T1000 (cell line): ENCODE results near the gene CPS1.

Experiments
- DNase-seq: peaks from one replicate; lab custom pipeline; 2025; ENCODE audit warnings: mixed read lengths; lab: John Stamatoyannopoulos, UW

The CPS1 gene

GRCh38 chr2:210546424-210547208 lies 9.8 kb upstream of the CPS1 start:
- no peak for DNase-seq

GRCh38 chr2:210548031-210548430 lies 8.4 kb upstream of the CPS1 start:
- no peak for DNase-seq

GRCh38 chr2:210548878-210549384 lies 7.5 kb upstream of the CPS1 start:
- no peak for DNase-seq

GRCh38 chr2:210551001-210551400 lies 5.4 kb upstream of the CPS1 start:
- no peak for DNase-seq

DNA sequence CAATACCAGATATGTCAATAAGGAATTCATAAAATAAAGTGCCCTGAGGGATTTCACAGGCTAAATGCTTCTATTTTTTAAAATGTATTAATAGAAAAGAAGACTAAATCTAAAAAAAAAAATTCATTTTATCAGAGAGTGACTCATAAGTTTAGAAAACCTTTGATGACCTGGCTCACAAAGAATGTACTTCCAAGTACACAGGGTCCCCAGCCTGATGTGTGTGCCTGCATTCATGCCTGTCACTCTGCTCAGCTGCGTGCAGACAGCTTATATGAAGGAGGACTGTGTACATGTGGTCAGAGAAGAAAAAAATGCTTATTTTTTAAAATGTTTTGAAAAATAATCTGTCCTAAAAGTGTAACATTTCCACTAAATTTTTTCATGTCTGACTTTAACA lies 3.0 kb upstream of the CPS1 start:
- DNase-seq = no peak

DNA sequence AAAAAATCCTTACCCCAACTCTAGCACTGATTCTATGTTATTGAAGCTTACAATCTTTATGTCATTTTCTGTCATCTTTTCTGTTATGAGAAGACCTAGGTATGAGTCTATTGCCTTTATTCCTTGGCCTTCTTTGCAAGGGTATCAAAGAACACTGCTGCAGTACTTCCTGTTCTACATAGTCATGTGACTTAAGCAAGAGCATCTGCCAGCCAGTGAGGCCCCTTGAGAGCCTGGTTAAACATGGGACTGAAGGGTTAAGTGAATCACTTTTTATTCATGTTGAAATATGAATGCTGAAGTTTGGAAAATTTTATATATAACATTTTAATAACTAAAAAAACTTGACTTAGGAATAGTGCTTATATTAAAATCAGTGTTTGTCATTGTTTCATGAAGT lies 844 bp upstream of the CPS1 start:
- DNase-seq = no peak

DNA sequence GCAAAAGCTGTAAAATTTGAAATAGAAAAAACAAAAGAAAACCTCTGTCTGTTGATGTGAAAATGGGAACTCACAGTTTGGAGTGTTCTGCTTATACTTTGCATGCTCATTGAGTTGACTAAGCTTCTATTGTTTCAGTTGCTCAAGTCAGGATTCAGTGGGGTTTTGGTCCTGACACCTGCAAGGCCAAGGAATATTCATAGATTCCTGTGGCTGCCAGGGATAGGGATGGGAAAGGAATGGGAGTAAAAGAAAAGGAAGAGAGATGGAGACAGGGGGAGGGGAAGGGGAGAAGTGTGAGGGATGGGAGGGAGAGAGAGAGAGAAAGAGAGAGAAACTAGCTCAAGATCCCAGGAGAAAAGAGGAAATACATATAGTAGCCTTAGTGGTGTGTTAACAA lies 1.3 kb downstream of the CPS1 start:
- no peak for DNase-seq

- DNase-seq = no peak
Measured at GRCh38 chr2:210558708-210559107, 2.3 kb downstream of the CPS1 start.

DNA sequence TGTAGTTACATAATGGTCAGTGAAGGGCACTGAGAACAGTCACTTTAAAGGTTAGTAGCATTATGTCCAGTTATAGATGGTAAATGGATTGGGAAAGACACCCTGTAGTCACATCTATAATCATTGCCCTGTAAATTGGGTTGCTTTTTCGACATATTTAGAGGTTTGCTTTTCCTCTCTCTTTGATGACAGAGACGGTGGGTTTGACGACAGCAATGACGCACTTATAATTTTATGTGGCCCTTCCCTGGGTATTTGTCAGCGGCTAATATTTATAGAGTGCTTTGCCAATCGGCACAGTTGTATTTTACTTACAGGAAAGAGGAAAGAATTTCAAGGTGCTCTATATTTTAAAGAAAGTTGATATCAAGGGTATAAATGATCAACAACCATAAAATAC lies 2.8 kb downstream of the CPS1 start:
- DNase-seq = no peak

DNA sequence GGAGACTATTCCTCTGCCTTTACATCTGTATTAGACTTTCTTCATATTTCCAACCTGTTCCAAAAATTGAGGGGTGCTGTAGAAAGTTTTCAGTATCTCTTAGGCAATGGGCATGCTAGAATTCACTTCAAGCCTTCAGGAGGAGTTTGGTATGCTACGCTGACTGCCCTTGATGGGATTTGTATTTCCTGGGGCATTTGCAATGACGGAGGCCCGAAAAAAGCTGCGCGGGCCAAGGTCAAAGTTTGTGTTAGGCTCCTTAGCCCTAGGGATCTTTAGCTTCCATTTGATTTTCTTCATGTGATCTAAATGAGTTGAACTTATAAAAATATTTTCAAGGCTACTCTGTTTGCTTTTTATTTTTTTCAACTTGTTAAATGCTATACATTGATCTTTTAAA lies 5.1 kb downstream of the CPS1 start:
- DNase-seq = no peak

- no peak for DNase-seq
Measured at GRCh38 chr2:210562091-210562490, 5.7 kb downstream of the CPS1 start.

DNA sequence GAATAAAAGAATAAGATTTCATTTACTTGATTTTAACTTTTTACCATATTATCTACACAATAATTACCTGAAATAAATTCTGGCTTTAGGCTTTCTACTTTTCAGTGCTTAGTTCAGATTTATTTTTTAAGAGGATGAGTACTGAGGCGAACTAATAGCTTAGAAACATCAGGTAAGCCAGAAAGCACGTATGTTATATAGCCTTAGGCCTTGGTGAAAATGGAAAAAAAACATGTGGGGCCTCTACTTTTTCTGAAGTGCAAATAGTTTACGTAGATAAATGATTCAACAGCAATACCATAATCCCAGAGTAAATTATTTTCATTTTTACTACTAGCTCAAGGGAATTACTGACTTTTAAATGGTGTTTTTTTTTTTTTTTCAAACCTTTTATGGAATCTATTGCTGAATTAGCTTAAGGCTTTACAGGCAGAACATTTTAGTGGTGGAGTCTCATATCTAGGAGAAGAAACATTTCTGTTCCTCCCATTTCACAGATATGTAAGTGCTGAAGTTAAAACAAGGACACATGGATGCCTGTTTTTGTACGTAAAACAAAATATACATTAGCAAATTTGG lies 6.2 kb downstream of the CPS1 start:
- DNase-seq = no peak

DNA sequence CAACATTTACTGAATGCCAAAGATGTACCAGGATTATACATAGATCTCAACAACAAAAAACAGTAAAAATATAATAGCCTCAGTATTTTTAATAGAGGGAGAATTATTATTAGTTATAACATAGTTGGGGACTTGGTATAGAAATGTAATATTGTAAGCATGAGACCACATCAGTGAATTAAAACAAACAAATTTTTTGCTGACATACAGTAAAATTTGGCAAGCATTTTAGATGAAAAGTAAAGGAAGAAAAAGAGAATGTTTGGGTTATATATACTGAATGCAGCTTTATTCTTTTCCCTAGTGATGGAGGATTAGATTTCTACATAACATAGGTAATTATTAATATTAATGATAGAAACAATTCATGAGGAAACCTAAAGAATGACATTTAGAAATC lies 10.9 kb downstream of the CPS1 start:
- no peak for DNase-seq

DNA sequence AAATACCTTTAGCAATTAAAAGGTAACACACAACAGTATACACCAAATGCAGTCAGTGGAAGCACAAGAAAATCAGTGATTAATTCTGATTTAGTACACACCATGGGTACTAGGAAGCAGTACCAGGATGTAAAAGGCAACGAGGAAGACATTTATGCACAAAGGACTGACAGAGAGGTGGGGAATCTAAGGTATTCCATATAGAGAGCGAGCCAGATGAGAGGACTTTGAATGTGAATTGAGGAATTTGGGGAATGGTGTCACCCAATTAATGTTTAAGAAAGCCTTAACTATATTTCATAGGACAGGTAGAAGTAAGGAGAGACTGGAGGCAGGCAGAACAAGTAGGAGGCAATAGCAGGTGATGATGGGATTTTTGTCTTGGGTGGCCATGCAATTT lies 11.7 kb downstream of the CPS1 start:
- DNase-seq = no peak

- no peak for DNase-seq
Measured at GRCh38 chr2:210577263-210578071, 21.1 kb downstream of the CPS1 start.

DNA sequence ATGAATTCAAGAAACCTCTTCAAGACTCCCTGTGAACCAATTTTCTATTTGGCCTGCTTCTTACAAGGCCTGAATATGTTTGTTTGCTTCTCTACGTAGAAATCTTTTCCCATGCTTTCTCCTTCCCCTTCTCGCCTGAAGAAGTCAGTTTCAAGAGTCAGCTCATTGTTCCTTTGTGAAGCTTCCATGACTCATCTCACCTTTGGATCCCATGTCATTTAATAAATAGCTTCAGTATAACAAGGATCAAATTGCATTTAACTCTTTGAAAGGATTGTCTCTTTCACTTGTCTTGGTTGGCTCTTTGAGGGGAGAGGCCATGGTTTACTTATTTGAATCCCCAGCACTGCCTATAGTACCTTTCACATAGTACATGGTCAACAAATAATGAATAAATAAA lies 28.4 kb downstream of the CPS1 start:
- DNase-seq = no peak

- DNase-seq = no peak
Measured at GRCh38 chr2:210586381-210586780, 30.0 kb downstream of the CPS1 start.

DNA sequence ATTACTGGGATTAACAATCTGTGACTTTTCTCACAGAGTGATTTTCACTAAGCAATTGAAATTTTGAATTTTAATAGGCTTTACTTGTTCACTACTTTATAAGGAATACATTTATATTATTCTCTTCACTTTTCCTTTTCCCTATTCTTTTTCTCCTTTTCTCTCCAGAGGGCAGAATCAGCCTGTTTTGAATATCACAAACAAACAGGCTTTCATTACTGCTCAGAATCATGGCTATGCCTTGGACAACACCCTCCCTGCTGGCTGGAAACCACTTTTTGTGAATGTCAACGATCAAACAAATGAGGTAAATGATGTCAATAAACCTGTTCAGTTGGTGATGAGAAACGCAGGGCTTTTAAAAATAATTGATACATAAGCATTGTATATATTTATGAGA lies 35.3 kb downstream of the CPS1 start:
- no peak for DNase-seq

DNA sequence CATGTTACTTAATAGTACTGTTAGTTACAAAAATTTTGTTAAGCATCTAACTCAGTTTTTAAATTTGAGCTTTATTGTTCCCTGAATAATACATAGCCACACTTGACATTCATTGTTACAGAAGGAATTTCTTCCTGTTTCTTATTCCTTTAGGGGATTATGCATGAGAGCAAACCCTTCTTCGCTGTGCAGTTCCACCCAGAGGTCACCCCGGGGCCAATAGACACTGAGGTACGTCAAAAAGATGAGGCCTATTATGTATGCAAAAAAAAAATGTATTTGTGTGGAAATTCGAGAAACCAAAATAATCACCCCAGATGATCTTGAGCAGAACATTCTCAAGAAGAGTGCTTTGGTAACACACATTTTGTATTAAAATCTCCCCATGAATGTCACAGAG lies 36.3 kb downstream of the CPS1 start:
- no peak for DNase-seq

DNA sequence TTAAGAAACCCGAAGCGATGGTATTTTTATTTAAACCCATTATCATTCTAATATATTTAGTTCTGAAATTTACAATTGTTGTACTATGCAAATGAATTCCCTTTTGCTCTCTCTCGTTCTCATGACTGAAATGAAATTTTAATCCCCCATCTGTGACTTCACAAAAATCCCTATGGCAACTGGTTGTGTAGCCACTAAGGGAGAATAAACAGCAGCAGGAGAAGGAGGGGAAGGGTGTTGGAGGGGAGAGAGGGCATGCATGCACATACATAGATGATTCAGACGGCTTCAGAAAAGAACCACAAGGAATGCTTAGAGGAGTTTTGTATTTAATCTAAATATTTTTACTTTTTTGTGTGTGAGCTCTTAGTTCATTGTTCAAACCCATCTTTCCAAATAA lies 36.8 kb downstream of the CPS1 start:
- DNase-seq = no peak

GRCh38 chr2:210598219-210598618 lies 41.8 kb downstream of the CPS1 start:
- no peak for DNase-seq

GRCh38 chr2:210599476-210599875 lies 43.1 kb downstream of the CPS1 start:
- no peak for DNase-seq

DNA sequence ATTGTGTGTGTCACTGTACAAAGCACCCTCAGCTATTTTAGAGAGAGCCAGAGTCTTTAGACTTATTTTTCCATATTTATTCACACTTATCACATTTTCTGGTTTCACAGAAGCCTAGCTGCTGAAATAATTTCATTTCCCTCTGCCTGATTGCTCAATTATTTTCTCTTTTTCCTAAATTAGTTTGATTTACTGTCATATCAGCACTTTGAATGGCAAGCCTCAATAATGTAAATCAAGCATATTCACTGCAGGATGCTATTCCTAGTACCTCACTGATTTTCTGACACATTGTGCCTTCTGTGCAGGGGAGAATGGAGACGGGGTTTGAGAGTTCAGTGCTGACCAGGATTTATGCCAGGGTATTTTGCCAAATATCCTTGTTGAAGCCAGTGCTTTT lies 48.3 kb downstream of the CPS1 start:
- DNase-seq = no peak
